ENCODE data around the gene SAT2.
"Not testable (repeated sequence)": the region's sequence is repeated elsewhere in the genome, so short reads cannot be mapped to it uniquely, and the experiment has no call there.

The SAT2 gene

DNA sequence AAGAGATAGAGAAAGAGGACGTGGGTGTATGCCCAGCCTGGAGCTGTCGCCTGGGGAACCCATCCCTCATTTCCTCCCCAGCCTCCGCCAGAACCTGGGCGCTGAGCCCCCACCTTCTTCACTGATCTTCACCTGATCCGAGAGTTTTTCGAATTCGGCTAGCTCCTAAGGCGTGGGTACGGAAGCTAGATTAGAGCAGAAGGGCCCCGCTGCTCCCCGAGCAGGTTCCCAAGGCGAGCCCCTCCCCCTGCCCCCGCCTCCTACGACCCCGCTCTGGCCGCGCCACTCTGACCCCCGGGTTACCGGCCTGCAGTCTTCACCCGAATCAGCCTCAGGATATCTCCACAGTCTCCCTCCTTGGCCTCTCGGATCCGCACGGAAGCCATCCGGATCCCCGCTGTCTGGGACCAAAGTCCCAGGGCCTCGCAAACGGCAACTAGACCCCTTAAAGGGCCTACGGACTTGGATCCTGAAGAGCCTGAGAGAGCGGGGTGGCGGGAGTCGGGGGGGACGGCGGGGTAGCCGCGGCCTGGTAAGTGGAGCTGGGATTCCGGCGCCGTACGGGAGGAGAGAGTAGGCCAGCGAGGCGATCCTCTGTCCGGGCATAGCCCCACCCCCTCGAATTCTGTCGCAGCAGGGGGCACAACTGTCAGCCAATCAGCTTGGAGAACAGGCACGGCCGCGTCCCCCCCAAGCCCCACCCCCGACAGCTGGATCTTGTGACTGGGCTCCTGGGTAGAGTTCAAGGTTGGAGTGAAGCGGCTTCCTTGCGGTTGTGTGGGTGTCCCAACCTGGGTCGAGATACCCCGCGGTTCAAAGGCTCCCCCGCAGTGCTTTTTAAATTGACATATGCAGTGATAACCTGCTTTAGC lies at the start of gene SAT2:
SAT2 (minus strand) TSS at position 572 of the 872 bp plus-strand sequence; CDS start at position 386, 186 bp downstream.
- peak; percentile 76 for DNase-seq

DNA sequence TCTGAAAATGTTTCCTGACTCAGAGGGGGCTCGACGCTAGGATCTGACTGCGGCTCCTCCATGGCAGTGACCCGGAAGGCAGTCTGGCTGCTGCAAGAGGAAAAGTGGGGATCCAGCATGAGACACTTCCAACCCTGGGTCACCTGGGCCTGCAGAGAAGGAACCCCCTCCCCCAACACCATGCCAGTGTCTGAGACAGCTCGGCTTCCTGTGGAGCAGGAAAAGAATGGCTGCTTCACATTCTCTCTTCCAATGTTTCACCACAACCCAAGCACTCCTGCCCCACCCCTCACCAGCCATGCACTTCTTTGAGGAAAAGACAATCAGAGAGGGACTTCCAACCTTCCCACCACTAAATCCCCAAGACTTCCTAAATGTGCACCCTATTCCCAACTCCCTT lies 48.9 kb upstream of the SAT2 start:
- no peak for DNase-seq

DNA sequence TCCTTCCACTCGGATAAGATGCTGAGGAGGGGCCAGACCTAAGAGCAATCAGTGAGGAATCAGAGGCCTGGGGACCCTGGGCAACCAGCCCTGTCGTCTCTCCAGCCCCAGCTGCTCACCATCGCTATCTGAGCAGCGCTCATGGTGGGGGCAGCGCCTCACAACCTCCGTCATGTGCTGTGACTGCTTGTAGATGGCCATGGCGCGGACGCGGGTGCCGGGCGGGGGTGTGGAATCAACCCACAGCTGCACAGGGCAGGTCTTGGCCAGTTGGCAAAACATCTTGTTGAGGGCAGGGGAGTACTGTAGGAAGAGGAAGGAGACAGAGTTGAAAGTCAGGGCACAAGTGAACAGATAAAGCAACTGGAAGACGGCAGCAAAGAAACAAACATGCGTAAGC lies 47.3 kb upstream of the SAT2 start:
- DNase-seq: no peak

DNA sequence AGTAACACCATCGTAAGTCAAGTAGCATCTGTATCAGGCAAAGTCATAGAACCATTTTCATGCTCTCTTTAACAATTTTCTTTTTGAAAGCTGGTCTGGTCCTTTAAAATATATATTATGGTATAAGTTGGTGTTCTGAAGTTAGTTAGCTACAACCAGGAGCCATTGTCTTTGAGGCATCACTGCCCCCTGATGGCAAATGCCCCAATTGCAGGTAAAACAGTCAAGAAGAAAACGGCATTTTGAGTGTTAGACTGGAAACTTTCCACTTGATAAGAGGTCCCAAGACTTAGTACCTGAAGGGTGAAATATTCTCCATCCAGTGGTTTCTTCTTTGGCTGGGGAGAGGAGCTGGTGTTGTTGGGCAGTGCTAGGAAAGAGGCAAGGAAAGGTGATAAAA lies 45.6 kb upstream of the SAT2 start:
- DNase-seq: peak; percentile 69

DNA sequence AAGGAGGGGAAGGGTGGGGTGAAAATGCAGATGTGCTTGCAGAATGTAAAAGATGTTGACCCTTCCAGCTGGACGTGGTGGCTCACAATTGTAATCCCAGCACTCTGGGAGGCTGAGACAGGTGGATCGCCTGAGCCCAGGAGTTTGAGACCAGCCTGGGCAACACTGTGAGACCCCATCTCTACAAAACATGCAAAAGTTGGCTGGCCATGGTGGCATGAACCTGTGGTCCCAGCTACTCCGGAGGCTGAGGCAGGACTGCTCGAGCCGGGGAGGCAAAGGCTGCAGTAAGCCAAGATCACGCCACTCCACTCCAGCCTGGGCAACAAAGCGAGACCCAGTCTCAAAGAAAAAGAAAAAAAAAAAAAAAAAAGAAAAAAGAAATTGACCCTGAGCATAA lies 40.9 kb upstream of the SAT2 start:
- DNase-seq: no peak

DNA sequence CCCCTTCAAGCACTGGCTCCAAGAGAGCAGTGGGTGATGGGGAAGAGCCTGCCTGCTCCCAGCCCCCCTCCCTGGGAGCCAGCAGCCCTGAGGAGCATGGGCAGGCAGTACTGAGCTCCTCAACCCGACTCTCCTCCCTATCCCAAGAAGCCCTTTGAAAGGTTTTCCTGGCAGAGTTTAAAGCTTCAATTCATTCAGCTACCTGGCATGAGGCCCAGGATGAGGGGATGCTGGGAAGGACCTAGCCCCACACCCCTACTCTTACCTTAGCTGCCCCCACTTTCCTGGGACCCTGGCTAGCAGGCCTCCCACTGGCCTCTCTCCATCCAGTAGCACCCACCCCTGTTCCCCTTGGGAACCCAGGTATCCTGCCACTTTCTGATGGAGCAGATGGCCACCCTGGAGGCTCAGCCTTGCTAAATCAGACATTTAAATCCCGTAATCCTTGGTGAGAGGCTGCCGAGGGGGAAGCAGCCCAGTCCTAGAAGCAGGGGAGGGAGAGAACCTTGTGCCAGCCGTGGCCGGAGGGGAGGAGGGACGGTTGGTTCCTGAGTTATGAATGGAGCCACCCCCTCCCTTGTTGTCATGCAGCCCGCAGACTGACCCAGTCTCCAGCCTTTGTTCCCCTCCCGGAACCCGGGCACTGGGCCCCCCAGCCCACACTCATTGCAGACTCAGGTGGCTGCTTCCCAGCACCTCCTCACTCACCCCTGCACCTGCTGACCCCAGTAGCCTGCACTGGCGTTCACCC lies 40.2 kb upstream of the SAT2 start:
- no peak for DNase-seq

DNA sequence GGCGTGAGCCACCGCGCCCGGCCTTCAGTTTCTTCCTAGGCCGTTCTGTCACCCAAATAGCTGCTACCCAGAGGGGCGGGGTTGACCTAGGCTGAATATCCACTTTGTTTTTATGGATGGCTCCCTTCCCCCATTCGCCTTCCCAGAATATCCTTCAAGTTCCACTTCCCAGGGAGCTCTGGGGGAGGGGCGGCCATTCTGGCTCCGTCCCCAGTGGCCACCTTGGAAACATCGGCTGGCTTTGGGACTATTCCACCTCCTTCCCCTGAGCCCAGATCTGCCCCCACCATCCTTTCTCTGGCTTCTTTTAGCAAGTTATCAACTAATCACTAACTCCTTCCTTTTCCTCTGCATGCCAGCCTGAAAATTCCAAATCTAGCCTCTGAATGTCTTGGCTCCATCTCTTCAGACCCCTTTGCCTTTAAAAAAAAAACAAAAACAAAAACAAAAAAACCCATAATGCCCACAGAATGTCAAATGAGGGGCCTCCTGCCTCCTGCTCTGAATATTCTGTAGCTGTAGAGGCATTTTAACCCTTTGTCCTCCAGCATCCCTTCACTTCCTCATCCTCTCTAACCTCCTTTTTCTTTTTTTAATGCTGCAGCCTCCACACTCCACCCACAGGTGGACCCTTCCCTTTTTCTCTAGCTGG lies 29.5 kb upstream of the SAT2 start:
- no peak for DNase-seq

DNA sequence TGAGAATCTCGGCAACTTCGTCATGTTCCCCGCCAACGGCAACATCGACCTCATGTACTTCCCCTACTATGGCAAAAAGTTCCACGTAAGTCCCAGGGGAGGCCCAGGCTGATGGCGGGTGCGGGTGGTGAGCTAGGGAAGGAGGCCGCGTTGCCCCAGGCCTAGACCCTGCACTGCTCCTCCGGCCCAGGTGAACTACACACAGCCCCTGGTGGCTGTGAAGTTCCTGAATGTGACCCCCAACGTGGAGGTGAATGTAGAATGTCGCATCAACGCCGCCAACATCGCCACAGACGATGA lies 27.9 kb upstream of the SAT2 start:
- no peak for DNase-seq

DNA sequence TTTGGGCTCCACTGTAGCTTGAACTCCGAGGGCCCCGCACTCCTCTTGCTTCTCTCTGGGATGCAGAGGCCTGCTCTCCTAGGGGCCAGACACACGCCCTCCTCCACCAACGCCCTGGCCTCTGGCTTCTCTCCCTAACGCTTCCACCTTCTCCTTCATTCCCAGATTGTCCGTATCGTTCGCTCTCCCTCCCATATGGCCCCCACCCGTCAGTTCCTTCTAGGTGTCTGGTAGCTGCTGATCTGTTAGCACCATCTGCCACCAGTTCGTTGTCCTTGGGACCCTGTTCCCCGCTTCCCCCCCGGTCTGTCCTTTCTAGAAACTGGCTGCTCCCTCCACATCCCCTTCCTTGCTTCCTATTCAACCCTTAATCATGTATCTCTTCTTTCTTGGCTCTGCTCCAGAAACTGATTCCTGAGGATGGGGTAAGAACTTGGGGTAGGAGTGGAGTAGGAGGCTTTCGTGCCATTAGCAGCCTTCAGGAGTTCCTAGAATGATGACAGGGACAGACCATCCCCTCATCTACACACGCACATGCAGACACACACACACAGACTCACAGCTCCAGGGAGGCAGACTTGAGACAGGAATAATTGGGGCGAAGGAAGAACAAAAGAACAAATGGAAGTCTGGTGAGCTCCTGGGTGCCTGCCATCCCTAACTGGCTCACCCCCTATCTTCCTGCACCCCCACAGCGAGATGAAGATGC lies 27.4 kb upstream of the SAT2 start:
- DNase-seq: no peak

DNA sequence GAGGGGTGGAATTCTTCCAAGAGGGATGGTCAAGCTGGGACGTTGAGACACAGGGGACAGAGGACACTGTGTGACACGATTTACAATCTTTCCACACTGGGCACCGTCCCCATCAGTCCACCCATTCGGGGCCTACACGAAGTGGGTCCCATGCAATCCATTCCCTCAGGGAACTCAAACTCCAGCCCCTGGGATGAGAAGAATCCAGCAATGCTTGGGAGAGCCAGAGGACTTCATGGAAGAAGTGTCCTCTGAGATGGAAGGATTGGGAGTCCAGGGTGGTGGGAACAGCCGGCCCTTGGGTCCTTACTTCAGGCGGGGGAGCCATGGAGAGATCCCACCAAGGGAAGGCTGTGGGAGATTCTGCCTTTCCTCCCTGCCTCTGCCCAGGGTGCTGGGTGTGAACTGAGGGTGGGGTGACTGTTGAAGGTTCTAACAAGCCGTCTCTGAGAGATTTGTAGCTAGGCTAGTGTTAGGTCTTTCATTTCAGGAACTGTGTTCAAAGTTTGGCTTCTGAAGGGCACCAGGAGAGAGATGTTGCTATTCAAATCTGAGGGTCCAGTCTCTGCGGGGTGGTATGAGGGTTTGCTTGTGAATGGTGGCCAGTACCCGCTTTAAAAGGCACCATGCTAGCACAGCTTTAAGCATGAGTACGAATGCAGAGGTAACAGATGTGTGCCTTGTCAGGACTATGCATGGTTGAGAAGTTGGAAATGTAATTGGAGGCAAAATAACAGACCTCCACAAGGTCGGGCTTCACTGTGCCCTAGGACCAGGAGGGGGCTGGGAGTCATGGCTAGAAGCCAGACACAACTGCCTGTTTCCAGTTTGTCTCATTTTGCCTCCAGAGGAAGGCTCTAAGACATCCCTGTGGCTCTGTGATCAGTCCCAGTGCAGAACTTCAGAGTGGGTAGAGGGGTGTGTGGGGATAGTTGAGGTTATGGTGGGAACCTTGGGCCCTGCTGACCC lies 25.1 kb upstream of the SAT2 start:
- no peak for DNase-seq

DNA sequence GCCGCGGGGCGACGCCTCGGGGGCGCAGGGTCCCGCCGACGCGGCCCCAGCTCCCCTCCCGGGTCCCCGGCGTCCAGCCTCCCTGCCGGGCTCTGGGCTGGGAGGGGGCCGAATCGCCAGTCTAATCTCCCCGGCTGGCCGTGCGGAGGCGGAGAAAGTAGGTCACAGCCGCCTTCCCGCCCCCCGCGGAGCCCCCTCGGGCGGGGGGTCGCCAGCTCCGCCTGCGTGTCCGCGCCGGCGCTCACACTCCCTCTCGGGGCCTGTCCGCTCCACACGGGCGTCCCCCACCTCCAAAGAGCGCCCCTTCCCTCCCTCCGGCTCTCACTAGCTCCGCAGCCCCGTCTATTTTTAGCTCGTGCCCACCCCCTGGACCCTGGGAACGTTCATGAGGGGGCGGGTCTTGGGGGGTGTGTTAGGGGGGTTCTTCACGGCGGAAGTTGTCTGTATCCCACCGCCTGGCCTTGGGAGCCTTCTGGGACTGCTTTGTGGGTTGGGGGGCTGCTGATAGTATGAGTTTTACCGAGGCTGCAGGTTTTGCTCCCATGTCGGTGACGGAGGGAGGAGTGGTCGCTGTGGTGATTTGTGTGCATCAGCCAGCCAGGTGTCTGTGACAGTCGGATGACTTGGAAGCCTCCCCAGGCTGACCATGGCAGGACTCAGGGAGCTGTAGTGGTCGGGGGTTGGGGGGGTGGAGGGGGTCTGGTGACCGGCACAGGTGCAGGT lies 24.2 kb upstream of the SAT2 start:
- DNase-seq: no peak

DNA sequence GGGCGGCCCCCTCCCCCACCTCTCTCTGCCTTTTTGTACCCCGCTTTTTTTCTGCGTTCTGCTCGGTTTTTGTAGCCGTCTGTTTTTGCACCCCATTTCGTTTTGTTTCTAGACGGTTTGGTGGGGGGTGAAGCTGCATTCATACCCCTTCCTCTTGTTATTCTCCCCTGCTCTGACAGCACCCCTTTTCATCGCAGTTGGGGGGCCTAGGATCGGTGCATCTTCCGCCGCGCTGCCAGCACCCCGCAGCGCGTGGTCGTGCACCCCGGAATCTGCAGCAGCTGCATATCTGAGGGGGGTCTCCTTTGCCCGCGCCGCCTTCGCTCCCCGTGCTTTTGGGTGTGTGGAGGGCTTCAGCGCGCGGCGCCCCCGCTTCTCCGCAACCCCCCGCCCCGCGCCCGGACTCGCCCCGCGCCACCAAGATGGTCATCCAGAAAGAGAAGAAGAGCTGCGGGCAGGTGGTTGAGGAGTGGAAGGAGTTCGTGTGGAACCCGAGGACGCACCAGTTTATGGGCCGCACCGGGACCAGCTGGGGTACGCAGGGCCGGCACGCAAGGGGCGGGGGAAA lies 23.6 kb upstream of the SAT2 start:
- no peak for DNase-seq

DNA sequence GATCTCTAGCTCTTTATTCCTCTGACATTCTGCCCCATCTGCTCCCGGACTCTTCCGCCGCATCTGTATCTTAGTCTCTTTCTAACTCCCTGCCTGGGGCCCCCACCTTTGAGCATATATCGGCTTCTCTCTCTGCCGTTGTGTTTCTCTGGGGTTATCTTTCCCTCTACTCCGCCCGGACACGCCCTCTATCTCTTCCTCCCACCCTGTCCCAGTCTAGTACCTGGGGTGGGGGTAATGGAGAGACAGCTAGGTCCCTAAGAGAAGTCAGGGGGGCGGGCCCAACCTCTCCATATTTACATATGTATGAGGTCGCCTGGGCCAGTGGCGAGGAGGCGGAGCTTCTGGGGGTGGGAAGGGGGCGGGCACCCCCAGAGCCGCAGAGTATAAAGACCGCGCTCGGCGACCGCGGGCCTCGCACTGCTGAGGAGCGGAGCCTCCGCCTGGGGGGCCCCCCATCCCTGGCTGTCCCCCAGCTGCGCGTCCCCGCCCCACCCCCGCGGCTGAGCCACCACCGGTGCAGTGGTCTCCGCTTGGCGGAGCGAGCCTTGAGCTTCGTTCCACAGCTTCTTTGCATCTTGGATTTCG lies 23.0 kb upstream of the SAT2 start, which contains the start of gene ATP1B2:
ATP1B2 (plus strand) TSS at position 418 of the 588 bp plus-strand sequence. CDS start 593 bp downstream, outside the sequence.
- DNase-seq: peak; percentile 63

DNA sequence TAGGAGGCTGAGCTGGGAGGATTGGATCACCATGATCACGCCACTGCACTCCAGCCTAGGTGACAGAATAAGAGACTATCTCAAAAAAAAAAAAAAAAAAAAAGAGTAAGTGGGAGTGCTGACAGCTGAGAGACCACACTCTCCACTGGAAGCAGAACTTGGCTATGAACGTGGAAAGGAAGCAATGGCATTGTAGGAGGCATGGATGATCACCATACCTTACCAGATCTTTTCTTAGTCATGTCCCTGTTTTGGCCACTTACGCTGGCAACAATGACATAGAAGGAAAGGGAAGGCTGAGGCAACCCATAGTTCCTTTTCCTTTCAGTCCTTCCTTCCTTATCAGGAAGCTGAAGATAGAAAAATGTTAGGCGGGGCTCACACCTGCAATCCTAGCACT lies 19.4 kb upstream of the SAT2 start:
- no peak for DNase-seq

DNA sequence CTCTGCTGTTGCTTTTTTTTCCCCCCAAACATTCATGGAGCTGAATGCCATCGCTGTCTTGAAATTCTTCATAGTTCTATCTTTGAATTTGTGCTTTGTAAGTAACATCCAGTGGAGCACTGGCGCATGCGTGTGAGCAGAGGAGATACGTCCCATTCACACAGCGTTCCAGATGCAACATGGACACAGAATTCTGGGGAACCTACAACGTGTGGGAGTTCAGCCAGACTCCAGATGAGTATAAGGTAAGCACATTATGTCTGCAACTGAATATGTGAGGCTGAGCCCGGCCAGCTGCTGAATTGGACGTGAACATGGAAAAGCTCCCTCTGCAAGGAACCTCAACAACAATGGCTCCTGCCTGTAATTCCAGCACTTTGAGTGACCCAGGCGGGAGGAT lies 18.8 kb upstream of the SAT2 start:
- DNase-seq: no peak

DNA sequence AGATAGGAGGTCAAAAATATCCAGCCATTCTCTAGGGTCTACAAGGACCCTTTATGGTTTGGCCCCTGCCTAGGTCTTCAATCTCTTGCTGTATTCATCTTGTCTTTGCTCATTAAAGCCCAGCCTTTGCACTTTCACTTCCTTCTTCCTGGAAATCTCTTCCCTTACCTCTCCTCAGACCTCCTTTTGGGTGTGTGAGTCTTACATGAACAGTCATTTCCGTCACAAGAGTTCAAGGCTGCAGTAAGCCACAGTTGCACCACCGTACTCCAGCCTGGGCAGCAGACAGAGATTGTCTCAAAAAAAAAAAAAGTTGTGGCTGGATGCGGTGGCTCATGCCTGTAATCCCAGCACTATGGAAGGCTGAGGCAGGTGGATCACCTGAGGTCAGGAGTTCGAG lies 17.2 kb upstream of the SAT2 start:
- no peak for DNase-seq

DNA sequence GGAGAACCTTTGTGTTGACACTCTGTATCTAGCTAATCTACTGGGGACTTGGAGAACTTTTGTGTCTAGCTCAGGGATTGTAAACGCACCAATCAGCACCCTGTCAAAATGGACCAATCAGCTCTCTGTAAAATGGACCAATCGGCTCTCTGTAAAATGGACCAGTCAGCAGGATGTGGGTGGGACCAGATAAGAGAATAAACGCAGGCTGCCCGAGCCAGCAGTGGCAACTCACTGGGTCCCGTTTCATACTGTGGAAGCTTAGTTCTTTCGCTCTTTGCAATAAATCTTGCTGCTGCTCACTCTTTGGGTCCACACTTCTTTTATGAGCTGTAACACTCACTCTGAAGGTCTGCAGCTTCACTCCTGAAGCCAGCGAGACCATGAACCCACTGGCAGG lies 14.0 kb upstream of the SAT2 start:
- DNase-seq: not testable (repeated sequence)

DNA sequence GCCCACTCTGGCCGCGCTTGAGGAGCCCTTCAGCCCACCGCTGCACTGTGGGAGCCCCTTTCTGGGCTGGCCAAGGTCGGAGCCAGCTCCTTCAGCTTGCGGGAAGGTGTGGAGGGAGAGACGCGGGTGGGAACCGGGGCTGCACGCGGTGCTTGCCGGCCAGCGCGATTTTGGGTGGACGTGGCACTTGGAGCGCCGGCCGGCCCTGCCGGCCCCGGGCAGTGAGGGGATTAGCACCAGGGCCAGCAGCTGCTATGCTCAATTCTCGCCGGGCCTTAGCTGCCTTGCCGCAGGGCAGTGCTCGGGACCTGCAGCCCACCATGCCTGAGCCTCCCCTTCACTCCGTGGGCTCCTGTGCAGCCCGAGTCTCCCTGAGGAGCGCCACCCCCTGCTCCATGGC lies 13.2 kb upstream of the SAT2 start:
- no peak for DNase-seq

DNA sequence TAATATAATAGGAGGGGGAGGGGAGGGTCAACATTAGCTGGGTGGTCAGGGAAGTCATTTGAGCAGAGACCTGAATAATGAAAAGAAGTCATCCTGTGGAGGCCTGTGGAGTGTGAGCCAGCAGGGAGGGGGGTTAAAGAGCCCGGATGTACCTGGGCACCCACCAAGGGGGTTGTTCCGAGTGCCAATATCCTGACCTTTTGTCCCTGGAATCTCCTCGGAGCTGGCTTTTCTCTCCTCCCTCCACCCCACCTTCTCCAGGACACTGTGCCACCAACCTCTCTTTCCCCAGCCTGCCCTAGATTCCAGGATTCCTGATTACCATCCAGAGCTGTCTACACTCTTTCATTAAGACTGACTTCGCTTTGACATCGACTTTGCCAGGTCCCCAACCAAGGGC lies 8.5 kb upstream of the SAT2 start:
- DNase-seq: no peak

DNA sequence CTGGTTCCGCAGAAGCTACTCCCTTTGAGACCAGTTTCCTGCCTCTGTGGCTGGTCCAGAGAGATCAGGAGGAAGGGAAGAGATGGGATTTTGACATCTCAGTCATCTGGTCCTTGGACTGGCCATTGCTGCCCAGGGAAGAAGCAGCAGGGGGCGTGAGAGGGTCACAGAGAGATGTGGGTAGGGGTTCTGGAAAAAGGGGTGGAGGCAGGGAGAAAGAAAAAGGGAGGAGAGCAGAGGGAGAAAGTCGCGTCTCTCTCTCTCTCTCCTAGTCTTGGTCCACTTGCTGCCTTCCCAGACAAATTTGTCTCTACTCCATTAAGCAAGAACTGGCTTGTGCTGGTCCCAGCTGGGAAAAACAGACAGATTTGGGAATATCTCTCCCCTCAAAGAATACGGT lies 6.8 kb upstream of the SAT2 start:
- DNase-seq: no peak

DNA sequence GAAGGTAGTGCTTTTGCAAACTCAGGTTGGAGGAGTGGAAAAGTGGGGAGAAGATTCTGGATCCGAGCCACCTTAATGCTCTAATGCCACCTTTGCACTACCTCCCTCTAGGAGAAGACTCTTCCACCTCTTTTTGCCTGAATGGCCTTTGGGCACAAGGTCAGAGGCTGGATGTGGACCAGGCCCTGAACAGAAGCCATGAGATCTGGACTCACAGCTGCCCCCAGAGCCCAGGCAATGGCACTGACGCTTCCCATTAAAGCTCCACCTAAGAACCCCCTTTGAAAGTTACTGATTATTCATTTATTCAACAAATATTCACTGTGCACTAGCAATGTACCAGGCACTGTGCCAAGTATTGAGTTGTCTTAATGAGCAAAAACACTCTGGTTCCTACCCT lies 5.5 kb upstream of the SAT2 start:
- DNase-seq: no peak
